Panc1 (cell line): ENCODE results near the gene RNF138. TPM values are rescaled to one million over a fixed set of nuclear protein-coding genes. Genes with fewer than 3 reads are reported as not detected.

ENCODE experiments used
- ATAC-seq: fragments of 200-7000 bp; cut with Tn5 transposase; 2 replicates; pipeline ENCODE4 v1.9.1; 2020; ENCODE audit warnings: mild to moderate bottlenecking, moderate library complexity
- BruUV-seq: library from RNA; stranded (reverse); fragments of 400-500 nt; replicated peaks from 2 replicates; lab custom pipeline; 2021; lab: Mats Ljungman, UMichigan
- CTCF ChIA-PET: fragments of 300-600 bp; sonication (Branson Sonifier 250); formaldehyde crosslinking; loops from one replicate; lab custom pipeline; 2022; ENCODE audit warnings: antibody characterized with exemption; lab: Charles Lee
- POLR2A ChIA-PET: fragments of 300-600 bp; sonication (Branson Sonifier 250); formaldehyde crosslinking; loops from one replicate; lab custom pipeline; 2022; ENCODE audit warnings: antibody characterized with exemption; lab: Charles Lee
- DNase-seq: peaks from one replicate; pipeline ENCODE4 v3.0.0-alpha.2; 2010; ENCODE audit warnings: low read depth, low spot score
- H3K27ac ChIP-seq: 2 replicates; pipeline ENCODE4 v1.5.1; 2011; ENCODE audit warnings: mild to moderate bottlenecking, low read length, inconsistent platforms
- H3K27me3 ChIP-seq: fragments of 200-500 bp; sonication (Bioruptor generic); 2 replicates; pipeline ENCODE4 v1.6.0; 2014; ENCODE audit warnings: low read length, inconsistent platforms; ENCODE audit not compliant: control insufficient read depth, insufficient read depth
- H3K36me3 ChIP-seq: fragments of 200-500 bp; sonication (Bioruptor generic); 2 replicates; pipeline ENCODE4 v1.5.1; 2014; ENCODE audit warnings: inconsistent platforms, mild to moderate bottlenecking, low read length, moderate library complexity; ENCODE audit not compliant: control insufficient read depth, insufficient read depth
- H3K4me1 ChIP-seq: 2 replicates; pipeline ENCODE4 v1.5.1; 2011; ENCODE audit warnings: inconsistent platforms, mild to moderate bottlenecking, low read length, moderate library complexity; ENCODE audit not compliant: control insufficient read depth, insufficient read depth
- H3K4me3 ChIP-seq, 2 experiments: 2 replicates each; pipeline ENCODE4 v1.5.1; 2011 to 2012; ENCODE audit warnings: low read depth in 2 of 2, low read length in 2 of 2, mild to moderate bottlenecking in 2 of 2, inconsistent platforms in 1 of 2, moderate library complexity in 1 of 2
- H3K9me3 ChIP-seq: fragments of 200-500 bp; sonication (Bioruptor generic); 2 replicates; pipeline ENCODE4 v1.5.1; 2014; ENCODE audit warnings: low read depth, mild to moderate bottlenecking, inconsistent platforms, low read length, moderate library complexity; ENCODE audit not compliant: control insufficient read depth, insufficient read depth
- CTCF ChIP-seq: fragments of 450-650 bp; IDR thresholded peaks from 2 replicates; pipeline ENCODE4 v1.5.1; 2017; ENCODE audit warnings: mild to moderate bottlenecking
- POLR2AphosphoS5 ChIP-seq: IDR thresholded peaks from 2 replicates; pipeline ENCODE4 v1.6.1; 2012; ENCODE audit warnings: mild to moderate bottlenecking, low read depth, low read length, moderate library complexity
- REST ChIP-seq, 2 experiments: IDR thresholded peaks; 2 replicates each; pipeline ENCODE4 v1.6.1; 2011 to 2012; ENCODE audit warnings: low read depth in 2 of 2, control low read depth in 1 of 2, low read length in 1 of 2, mild to moderate bottlenecking in 1 of 2, moderate library complexity in 1 of 2; ENCODE audit not compliant: insufficient read depth in 1 of 2
- SIN3A ChIP-seq: IDR thresholded peaks from 2 replicates; pipeline ENCODE4 v1.6.1; 2012; ENCODE audit warnings: low read depth, mild to moderate bottlenecking, low read length, moderate library complexity, borderline replicate concordance; ENCODE audit not compliant: insufficient read depth
- TCF7L2 ChIP-seq: IDR thresholded peaks from 2 replicates; pipeline ENCODE4 v1.6.1; 2011; ENCODE audit warnings: mild to moderate bottlenecking, low read depth, low read length, inconsistent platforms
- in situ Hi-C: cut with HindIII; loops from 2 replicates; pipeline ENCODE4 v1.10.0; 2016; ENCODE audit warnings: low sequenced_read_pairs, low pct_unique_long_range_greater_than_20kb
- intact Hi-C: fragments of 100-400 bp; cut with micrococcal nuclease; formaldehyde crosslinking; loops from one replicate; pipeline ENCODE4 v1.10.0; 2022; ENCODE audit not compliant: unreplicated experiment
- total RNA-seq: library from RNA; stranded (reverse); gene quantifications from one replicate; pipeline ENCODE4 v1.2.1, GENCODE V29; 2021; ENCODE audit not compliant: unreplicated experiment

The RNF138 gene
- total RNA-seq, 1 experiment from 2014 or later, result 27.3 TPM

GRCh38 chr18:32048507-32049091 lies 43.1 kb upstream of the RNF138 start:
- no peaks in the 10 kb centered on the region for H3K4me1 ChIP-seq
- no peak overlapping the region for H3K4me3 ChIP-seq
- no peak for DNase-seq
- ChIA-PET CTCF (no interaction called here), POLR2A (interaction anchor here (0.5 kb wide), 1 partner anchor 199 kb away, joined by 8 read pairs; no protein-coding TSS in a partner anchor)
- no peak for ATAC-seq
- TF ChIP-seq TCF7L2 (no peak), POLR2AphosphoS5 (no peak), CTCF (no peak), REST (IDR thresholded peaks at IDR 0.05; ENCODE audit: insufficient read depth in 1 of 2, low read depth in 2 of 2, low read length in 1 of 2) (no peak), SIN3A (no peak)
- intact Hi-C loops (no loop called here), in situ Hi-C loops (no loop called here)
- BruUV-seq, result no TSS peak
- no peaks in the 10 kb centered on the region for H3K36me3 ChIP-seq
- H3K27ac ChIP-seq, result no peak overlapping the region
- no peaks in the 10 kb centered on the region for H3K9me3 ChIP-seq
- H3K27me3 ChIP-seq, result no peaks in the 10 kb centered on the region

- DNase-seq (no peak), ATAC-seq (no peak)
- Histone ChIP-seq H3K36me3 (no peaks in the 10 kb centered on the region), H3K9me3 (no peaks in the 10 kb centered on the region), H3K4me1 (no peaks in the 10 kb centered on the region), H3K4me3 (no peak overlapping the region), H3K27ac (no peak overlapping the region), H3K27me3 (no peaks in the 10 kb centered on the region)
- TF ChIP-seq REST (IDR thresholded peaks at IDR 0.05; ENCODE audit: insufficient read depth in 1 of 2, low read depth in 2 of 2, low read length in 1 of 2) (no peak), TCF7L2 (no peak), POLR2AphosphoS5 (no peak), CTCF (no peak), SIN3A (no peak)
- CTCF ChIA-PET, result no interaction called here
- BruUV-seq, result no TSS peak
- intact Hi-C loops, result no loop called here
- POLR2A ChIA-PET, result no interaction called here
- in situ Hi-C loops, result no loop called here
Observed at GRCh38 chr18:32049393-32050171, 42.1 kb upstream of the RNF138 start.
